NOMO-1 treated with DMSO at 0.1 percent for 48 hours (cell line): ENCODE results near the gene SYT1.
"Not testable (repeated sequence)": the region's sequence is repeated elsewhere in the genome, so short reads cannot be mapped to it uniquely, and the experiment has no call there.

Source experiments
- DNase-seq: peaks from one replicate; lab custom pipeline; 2025; ENCODE audit not compliant: unreplicated experiment; lab: John Stamatoyannopoulos, UW

The SYT1 gene

DNA sequence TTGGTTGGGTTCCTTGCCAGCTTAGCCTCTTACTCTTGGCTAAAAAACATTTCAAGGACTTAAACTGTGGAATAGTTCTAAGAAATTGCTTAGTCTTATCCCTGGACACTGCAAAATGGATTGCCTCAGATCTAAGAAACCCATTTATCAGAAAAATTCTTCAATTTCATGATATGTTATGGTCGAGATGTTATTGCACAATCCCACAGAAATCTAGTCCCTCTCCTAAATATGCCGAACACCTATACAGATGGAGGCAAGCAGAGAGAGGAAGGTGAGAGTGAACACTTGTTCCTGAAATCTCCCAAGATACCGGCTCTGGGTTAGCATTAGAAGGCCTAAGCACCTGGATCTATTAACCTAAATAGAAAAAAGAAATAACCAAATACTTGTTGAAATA lies 559.0 kb downstream of the SYT1 start:
- DNase-seq: no peak

DNA sequence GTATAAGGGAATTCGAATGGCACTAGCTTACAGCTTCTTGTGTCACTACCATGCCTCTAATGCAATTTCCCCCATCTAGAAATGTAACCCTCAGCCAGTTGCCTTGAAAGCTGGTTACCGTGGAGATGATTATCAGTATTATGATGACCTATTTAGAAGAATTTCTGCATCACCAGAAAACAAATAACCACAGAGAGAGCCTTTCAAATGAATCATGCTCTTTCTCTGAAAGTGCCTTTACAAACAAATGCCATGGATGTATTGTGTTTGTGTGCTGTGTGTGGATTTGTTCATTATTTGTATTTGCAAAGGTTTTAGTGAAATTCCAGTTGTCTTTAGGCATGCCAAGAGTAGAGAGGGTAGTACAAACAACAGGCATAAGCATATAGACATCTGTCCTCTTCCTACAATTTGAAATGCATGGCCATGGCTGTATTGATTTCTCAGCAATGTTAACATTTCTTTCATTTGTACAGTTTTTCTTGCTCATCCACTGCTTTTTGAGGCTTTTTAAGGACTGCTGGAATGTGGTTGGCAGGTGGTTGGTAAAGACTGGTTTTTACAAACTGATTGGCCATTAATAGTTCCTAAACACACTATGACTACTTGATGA lies 559.6 kb downstream of the SYT1 start:
- DNase-seq: no peak

GRCh38 chr12:79426121-79426520 lies 561.5 kb downstream of the SYT1 start:
- no peak for DNase-seq

DNA sequence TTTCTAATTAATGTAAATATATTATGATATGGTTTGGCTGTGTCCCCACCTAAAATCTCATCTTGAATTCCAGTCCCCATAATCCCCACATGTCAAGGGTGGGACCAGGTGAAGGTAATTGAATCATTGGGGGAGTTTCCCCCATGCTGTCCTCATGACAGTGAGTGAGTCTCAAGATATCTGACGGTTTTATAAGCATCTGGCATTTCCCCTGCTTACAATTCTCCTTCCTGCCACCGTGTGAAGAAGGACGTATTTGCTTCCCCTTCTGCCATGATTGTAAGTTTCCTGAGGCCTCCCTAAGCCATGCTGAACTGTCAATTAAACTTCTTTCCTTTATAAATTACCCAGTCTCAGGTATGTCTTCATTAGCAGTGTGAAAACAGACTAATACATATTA lies 562.2 kb downstream of the SYT1 start:
- DNase-seq: not testable (repeated sequence)

GRCh38 chr12:79433465-79434072 lies 569.0 kb downstream of the SYT1 start:
- no peak for DNase-seq

GRCh38 chr12:79434561-79434960 lies 570.0 kb downstream of the SYT1 start:
- no peak for DNase-seq

- DNase-seq: no peak
These were observed 571.2 kb downstream of the SYT1 start for GRCh38 chr12:79435742-79436141.

GRCh38 chr12:79438480-79439174 lies 574.1 kb downstream of the SYT1 start:
- no peak for DNase-seq

GRCh38 chr12:79439175-79439825 lies 574.7 kb downstream of the SYT1 start:
- DNase-seq: no peak

DNA sequence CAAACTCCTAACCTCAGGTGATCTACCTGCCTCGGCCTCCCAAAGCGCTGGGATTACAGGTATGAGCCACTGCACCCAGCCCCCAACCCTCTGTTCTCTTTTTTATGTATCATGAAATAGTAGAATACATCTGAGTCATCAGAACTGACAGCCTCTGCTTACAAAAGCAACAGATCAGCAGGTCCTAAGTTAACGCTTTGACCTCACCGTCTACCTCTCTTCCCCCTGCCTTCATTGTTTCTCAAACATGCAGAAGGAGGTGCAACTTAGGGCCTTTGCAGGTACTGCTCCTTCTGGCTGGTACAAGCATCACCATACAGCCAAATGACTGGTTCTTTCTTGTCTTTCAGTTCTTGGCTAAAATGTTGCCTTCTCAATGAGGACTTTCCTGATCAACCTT lies 577.0 kb downstream of the SYT1 start:
- DNase-seq: no peak

GRCh38 chr12:79442396-79442795 lies 577.8 kb downstream of the SYT1 start:
- no peak for DNase-seq

DNA sequence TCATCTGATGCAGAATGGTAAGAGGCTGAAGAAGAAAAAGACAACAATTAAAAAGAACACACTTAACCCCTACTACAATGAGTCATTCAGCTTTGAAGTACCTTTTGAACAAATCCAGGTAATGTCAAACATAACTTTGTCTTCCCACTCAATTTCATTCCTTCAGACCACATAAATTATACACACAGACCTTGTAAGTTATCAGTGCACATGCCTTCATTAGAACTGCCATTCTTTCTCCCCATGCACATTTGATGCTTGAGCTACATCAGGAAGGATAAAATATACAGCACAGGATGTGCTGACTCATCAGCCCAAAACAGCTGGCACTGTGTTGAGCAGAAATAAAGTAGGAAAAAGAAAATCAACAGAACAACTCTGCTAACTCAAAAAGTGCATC lies 579.5 kb downstream of the SYT1 start:
- no peak for DNase-seq

GRCh38 chr12:79448816-79449215 lies 584.2 kb downstream of the SYT1 start:
- DNase-seq: no peak

DNA sequence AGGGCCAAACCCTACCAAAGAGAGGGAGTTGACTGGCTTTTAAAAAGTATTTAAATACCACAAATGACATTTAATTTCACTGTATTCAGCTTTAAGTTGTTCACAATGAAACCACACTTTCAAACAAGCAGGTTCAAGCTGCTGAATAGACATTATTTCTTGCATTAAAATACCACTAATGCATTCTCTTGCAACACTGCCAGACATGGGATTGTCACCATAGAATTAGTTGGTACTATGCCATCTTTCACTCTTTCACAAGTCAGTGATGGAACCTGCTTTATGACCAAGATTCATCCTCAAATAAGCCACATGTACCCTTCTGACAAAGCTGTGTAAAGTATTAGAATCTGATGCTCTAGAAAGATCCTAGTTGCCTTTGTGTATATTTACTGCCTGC lies 586.8 kb downstream of the SYT1 start:
- no peak for DNase-seq

DNA sequence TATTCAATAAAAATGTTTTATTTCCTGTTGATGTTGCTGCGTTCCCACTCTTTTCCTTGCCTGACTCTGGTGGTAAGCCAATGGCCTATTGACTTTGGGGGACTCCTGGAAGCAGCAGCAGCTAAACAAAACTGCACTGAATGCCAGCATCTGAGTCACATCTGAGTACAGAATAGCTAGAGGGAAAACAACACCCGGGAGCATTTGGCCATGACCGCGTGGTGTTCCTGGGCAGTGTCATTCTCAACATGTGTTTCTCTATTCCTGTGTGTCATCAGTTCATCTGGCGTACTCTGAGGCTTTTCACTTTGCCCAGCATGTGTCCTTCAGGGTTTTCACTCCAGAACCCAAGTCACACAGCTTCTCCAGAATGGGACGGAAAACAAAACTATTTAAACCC lies 587.4 kb downstream of the SYT1 start:
- DNase-seq: no peak

DNA sequence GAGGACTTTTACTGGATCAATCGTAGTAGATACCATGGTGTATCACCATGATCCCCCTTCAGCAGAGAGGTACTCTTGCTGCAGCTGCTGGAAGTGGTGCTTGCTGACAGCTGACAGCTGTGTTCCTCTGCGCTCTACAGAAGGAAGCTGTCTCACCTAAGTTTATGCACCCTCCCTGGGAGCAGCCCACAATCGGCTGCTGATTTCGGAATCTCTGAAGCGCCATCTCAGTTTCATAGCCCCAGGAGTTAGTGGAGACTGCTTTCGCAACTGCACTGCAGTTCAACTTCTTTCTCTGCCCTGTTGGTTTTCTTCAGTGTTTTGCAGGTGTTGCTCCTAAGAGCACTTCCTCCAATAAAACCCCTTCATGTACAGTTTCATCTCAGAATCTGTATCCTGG lies 588.3 kb downstream of the SYT1 start:
- peak; percentile 50 for DNase-seq

DNA sequence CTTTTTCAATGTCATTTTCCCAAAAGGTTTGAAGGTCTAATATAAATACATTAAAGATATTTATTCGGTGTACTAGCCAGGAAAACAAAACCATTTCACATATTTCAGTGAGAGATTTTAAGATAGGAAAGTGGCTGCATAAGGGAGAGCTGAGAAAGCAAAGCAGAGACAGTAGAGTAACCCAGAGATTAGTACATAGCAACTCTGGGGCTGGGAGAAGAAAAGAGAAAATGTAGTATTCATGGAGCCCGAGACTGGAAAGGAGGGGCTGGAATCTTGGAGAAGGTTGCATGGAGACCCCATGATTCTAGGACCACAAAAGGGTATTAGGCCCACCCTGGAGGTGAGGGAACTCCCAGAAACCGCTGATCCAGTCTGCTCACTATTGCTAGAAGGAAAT lies 589.2 kb downstream of the SYT1 start:
- no peak for DNase-seq

GRCh38 chr12:79454338-79454843 lies 589.8 kb downstream of the SYT1 start:
- DNase-seq: no peak

DNA sequence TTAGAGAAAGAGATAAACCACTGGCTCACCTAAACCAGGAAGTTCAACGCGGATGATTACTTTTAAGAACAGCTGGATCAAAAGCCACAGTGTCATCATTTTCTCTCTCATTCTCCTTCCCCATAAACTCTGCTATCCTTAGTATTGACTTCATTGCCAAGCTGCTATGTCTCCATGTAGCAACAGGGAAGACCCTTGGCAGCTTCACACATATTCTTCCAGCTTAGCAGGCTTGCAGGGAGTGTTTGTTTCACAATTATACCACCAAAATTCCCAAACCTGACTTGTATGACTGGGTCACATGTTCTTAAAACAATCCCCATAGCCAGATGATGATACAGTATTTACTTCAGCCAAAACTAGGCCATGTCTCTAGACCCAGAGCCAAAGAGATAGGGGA lies 590.7 kb downstream of the SYT1 start:
- DNase-seq: peak; percentile 0

DNA sequence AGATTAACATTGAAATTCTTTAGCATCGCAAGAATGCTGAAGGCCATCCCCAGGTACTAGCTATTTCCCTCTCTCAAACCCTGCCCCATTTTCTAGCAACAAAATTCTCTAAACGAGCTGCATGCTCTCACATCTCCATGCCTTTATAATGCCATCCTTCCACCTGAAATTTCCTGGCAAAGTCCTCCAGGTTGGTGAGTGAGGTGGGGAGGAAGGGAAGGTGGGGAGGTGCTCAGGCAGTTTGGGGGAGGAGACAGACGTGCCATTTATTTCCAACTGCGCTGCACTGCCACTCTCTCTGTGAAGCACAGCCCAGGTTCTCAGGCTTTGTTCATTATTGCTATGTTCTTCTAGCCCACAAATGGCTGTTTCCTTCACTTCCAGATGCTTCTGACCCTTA lies 617.7 kb downstream of the SYT1 start:
- DNase-seq: no peak

GRCh38 chr12:79482921-79483320 lies 618.3 kb downstream of the SYT1 start:
- no peak for DNase-seq

- DNase-seq: no peak
These were observed 621.6 kb downstream of the SYT1 start for GRCh38 chr12:79486154-79486553.
